K562 (cell line): Measurements from ENCODE around the gene FBXL13. TPM values are rescaled to one million over a fixed set of nuclear protein-coding genes. Genes with fewer than 3 reads are reported as not detected.

ENCODE experiments used
- CHCHD3 ChIP-seq: fragments of 250-450 bp; sonication (Bioruptor Pico); IDR thresholded peaks from 2 replicates; pipeline ENCODE4 v2.1.2; 2022; ENCODE audit warnings: mild to moderate bottlenecking
- ERF ChIP-seq: fragments of 450-650 bp; formaldehyde crosslinking; IDR thresholded peaks from 2 replicates; pipeline ENCODE4 v1.4.0; 2020; ENCODE audit warnings: mild to moderate bottlenecking, mixed read lengths
- KDM1A ChIP-seq, 2 experiments: fragments of 450-650 bp; IDR thresholded peaks; 2 replicates each; pipeline ENCODE4 v1.6.1; 2016; ENCODE audit warnings: mild to moderate bottlenecking in 2 of 2
- PTBP1 ChIP-seq: fragments of 200-400 bp; formaldehyde crosslinking; IDR thresholded peaks from 2 replicates; pipeline ENCODE4 v1.6.1; 2017; ENCODE audit warnings: low read depth, low read length
- ZEB2 ChIP-seq: fragments of 450-650 bp; IDR thresholded peaks from 2 replicates; pipeline ENCODE4 v1.6.1; 2016
- ZNF282 ChIP-seq: sonication (generic); formaldehyde crosslinking; IDR thresholded peaks from 2 replicates; pipeline ENCODE4 v1.8.1; 2023; ENCODE audit warnings: missing genetic modification reagents
- polyA plus RNA-seq, 8 experiments: library from polyadenylated mRNA; depleted of rRNA in 4 of 8; stranded (reverse) in 5 of 8; unstranded in 3 of 8; fragments of >200 nt; fragmentation: Nextera tagmentation in 2 of 8; fragmentation: Illumina TruSeq in 1 of 8; extraction: Ambion mirVana in 2 of 8; extraction: Trizol in 1 of 8; gene quantifications; 2 replicates each; pipeline versions ENCODE4 v1.2.1 to v1.2.3, GENCODE V29; 2011 to 2014; ENCODE audit warnings: inconsistent platforms in 1 of 8, missing spikeins in 1 of 8
- total RNA-seq, 7 experiments: library from RNA; depleted of rRNA in 6 of 7; stranded (reverse); fragments of >200 nt in 6 of 7; fragmentation: Illumina TruSeq in 2 of 7; extraction: Trizol in 2 of 7; gene quantifications; 2 replicates each; pipeline versions ENCODE4 v1.2.1 to v1.2.3, GENCODE V29; 2011 to 2021; ENCODE audit warnings: low replicate concordance in 1 of 7
- TF ChIP-seq, protein P1 (sequence below), 2 experiments: IDR thresholded peaks; 2 replicates each; pipeline ENCODE4 v1.6.1; 2012; ENCODE audit warnings: improper control_type of control experiment in 2 of 2, low read depth in 2 of 2, low read length in 2 of 2, borderline replicate concordance in 1 of 2
- TF ChIP-seq, protein P2 (sequence below): fragments of 200-400 bp; formaldehyde crosslinking; IDR thresholded peaks from 2 replicates; pipeline ENCODE4 v1.6.1; 2017; ENCODE audit warnings: mild to moderate bottlenecking, low read depth, low read length, moderate library complexity
- TF ChIP-seq, protein P3 (sequence below): fragments of 250-450 bp; sonication (Bioruptor Pico); IDR thresholded peaks from 2 replicates; pipeline ENCODE4 v1.9.0; 2021; ENCODE audit warnings: mild to moderate bottlenecking, inconsistent platforms
- TF ChIP-seq, protein P4 (sequence below), 2 experiments: fragments of 450-650 bp in 1 of 2; sonication (generic) in 1 of 2; formaldehyde crosslinking in 1 of 2; IDR thresholded peaks; 2 replicates each; pipeline versions ENCODE4 v1.7.1 to v1.9.0; 2016 to 2022; ENCODE audit warnings: inconsistent platforms in 1 of 2, mild to moderate bottlenecking in 1 of 2, missing genetic modification reagents in 1 of 2

Gene FBXL13
- total and polyA plus RNA-seq, 9 of the 15 experiments (the other 6 are each of a cell fraction or from before 2014, with no cell fraction given), result 16.3 to 55.0 (median 25.4) TPM

DNA sequence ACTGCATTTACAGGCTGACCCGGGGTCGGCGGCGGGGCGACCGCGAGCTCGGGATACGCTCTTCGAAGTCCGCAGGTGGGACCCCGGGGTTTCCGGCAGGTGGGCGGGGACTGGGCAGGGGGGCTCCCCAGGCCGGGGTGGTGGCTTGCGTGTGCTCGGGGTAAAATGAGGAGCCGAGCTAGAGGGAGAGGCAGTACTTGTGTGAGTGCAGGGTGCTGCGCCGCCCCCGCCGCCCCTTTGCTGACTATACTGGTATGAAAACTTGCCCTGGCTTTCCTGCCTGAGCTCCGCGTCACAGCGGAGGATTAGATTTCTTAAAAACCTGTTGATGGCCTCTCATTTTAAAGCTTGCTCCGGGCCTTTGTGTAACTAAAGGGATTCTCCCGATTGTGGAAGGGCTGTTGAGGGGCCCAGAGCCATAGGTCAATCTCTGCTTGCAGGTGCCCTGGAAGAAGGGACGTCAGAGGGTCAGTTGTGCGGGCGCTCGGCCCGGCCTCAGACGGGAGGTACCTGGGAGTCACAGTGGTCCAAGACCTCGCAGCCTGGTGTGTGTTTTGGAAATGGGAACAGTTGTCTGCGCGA is 832 bp upstream of the FBXL13 start (continued):
- TF ChIP-seq, protein P1, sequence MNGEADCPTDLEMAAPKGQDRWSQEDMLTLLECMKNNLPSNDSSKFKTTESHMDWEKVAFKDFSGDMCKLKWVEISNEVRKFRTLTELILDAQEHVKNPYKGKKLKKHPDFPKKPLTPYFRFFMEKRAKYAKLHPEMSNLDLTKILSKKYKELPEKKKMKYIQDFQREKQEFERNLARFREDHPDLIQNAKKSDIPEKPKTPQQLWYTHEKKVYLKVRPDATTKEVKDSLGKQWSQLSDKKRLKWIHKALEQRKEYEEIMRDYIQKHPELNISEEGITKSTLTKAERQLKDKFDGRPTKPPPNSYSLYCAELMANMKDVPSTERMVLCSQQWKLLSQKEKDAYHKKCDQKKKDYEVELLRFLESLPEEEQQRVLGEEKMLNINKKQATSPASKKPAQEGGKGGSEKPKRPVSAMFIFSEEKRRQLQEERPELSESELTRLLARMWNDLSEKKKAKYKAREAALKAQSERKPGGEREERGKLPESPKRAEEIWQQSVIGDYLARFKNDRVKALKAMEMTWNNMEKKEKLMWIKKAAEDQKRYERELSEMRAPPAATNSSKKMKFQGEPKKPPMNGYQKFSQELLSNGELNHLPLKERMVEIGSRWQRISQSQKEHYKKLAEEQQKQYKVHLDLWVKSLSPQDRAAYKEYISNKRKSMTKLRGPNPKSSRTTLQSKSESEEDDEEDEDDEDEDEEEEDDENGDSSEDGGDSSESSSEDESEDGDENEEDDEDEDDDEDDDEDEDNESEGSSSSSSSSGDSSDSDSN (IDR thresholded peaks at IDR 0.05; ENCODE audit: borderline replicate concordance in 1 of 2, low read depth in 2 of 2, low read length in 2 of 2), result peak in 1 of 2 experiments; percentile 7; a peak in 1 of 4 replicates
- TF ChIP-seq, protein P2, sequence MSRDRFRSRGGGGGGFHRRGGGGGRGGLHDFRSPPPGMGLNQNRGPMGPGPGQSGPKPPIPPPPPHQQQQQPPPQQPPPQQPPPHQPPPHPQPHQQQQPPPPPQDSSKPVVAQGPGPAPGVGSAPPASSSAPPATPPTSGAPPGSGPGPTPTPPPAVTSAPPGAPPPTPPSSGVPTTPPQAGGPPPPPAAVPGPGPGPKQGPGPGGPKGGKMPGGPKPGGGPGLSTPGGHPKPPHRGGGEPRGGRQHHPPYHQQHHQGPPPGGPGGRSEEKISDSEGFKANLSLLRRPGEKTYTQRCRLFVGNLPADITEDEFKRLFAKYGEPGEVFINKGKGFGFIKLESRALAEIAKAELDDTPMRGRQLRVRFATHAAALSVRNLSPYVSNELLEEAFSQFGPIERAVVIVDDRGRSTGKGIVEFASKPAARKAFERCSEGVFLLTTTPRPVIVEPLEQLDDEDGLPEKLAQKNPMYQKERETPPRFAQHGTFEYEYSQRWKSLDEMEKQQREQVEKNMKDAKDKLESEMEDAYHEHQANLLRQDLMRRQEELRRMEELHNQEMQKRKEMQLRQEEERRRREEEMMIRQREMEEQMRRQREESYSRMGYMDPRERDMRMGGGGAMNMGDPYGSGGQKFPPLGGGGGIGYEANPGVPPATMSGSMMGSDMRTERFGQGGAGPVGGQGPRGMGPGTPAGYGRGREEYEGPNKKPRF, result no peak
- TF ChIP-seq ZNF282 (CRISPR knock-in tag) (no peak), ERF (CRISPR knock-in tag) (no peak), KDM1A (IDR thresholded peaks at IDR 0.05) (no peak), PTBP1 (no peak), ZEB2 (no peak), CHCHD3 (0 out of 2 replicates have a peak, but pooled peaks have one; percentile 22)
- TF ChIP-seq, protein P3, sequence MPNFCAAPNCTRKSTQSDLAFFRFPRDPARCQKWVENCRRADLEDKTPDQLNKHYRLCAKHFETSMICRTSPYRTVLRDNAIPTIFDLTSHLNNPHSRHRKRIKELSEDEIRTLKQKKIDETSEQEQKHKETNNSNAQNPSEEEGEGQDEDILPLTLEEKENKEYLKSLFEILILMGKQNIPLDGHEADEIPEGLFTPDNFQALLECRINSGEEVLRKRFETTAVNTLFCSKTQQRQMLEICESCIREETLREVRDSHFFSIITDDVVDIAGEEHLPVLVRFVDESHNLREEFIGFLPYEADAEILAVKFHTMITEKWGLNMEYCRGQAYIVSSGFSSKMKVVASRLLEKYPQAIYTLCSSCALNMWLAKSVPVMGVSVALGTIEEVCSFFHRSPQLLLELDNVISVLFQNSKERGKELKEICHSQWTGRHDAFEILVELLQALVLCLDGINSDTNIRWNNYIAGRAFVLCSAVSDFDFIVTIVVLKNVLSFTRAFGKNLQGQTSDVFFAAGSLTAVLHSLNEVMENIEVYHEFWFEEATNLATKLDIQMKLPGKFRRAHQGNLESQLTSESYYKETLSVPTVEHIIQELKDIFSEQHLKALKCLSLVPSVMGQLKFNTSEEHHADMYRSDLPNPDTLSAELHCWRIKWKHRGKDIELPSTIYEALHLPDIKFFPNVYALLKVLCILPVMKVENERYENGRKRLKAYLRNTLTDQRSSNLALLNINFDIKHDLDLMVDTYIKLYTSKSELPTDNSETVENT, result peak; percentile 1; the same call in 1 of the 2 replicates
- TF ChIP-seq, protein P4, sequence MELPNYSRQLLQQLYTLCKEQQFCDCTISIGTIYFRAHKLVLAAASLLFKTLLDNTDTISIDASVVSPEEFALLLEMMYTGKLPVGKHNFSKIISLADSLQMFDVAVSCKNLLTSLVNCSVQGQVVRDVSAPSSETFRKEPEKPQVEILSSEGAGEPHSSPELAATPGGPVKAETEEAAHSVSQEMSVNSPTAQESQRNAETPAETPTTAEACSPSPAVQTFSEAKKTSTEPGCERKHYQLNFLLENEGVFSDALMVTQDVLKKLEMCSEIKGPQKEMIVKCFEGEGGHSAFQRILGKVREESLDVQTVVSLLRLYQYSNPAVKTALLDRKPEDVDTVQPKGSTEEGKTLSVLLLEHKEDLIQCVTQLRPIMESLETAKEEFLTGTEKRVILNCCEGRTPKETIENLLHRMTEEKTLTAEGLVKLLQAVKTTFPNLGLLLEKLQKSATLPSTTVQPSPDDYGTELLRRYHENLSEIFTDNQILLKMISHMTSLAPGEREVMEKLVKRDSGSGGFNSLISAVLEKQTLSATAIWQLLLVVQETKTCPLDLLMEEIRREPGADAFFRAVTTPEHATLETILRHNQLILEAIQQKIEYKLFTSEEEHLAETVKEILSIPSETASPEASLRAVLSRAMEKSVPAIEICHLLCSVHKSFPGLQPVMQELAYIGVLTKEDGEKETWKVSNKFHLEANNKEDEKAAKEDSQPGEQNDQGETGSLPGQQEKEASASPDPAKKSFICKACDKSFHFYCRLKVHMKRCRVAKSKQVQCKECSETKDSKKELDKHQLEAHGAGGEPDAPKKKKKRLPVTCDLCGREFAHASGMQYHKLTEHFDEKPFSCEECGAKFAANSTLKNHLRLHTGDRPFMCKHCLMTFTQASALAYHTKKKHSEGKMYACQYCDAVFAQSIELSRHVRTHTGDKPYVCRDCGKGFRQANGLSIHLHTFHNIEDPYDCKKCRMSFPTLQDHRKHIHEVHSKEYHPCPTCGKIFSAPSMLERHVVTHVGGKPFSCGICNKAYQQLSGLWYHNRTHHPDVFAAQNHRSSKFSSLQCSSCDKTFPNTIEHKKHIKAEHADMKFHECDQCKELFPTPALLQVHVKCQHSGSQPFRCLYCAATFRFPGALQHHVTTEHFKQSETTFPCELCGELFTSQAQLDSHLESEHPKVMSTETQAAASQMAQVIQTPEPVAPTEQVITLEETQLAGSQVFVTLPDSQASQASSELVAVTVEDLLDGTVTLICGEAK (IDR thresholded peaks at IDR 0.05), result 0 out of 2 replicates have a peak, but pooled peaks have one; percentile 47
- TF ChIP-seq, protein P4 (CRISPR knock-in tag; IDR thresholded peaks at IDR 0.05), result no peak
